NCI-H2081 treated with DMSO at 0.1 percent for 48 hours (cell line): ENCODE results near the gene ALAD.

Experiments
- DNase-seq: peaks from one replicate; lab custom pipeline; 2025; lab: John Stamatoyannopoulos, UW

The ALAD gene

DNA sequence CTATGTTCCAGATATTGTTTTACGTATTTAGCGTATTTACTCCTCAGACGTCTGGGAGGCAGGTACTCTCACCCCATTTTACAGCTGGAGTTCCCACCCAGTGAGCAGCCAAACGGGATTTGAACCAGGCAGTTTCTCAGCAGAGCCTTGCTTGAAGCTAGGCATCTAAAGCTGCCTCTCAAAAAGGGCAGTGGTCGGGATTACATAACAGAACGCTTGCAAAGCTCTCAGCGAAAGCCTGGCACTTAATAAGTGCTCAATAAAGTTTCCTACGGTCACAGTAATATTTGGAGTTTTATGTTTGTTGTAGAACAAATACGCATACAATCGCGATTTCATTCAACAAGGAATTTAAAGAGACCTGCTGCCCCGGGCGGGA is 52.0 kb downstream of the ALAD start:
- no peak for DNase-seq

- DNase-seq = no peak
Observed at GRCh38 chr9:113348437-113348836, 52.6 kb downstream of the ALAD start.

- DNase-seq = no peak
Observed at GRCh38 chr9:113345671-113346070, 55.4 kb downstream of the ALAD start.

- no peak for DNase-seq
Observed at GRCh38 chr9:113345190-113345589, 55.9 kb downstream of the ALAD start.

DNA sequence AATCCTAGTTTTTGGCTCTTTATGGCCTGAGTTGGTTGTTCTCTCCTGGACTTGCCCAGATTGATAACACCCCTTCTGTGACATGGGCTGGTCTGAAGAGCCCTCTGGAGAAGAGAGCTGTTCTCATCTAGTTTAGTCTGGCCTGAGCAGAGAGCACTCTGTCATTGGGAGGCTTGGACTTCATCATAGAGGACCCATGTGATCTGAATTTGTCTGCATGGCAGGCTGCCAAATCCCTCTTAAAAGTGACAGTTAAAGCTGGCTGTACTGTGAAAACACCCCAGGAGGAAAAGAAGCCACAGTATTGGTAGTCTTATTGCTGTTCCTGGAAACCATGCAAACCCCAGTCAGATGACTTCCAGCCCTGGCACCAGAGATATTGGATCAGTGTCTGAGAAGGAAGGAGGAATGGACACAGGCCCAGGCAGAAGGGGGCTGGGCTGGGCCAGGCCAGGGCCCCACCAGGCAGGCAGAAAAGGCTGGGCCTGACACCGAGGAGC is 57.3 kb downstream of the ALAD start:
- no peak for DNase-seq

DNA sequence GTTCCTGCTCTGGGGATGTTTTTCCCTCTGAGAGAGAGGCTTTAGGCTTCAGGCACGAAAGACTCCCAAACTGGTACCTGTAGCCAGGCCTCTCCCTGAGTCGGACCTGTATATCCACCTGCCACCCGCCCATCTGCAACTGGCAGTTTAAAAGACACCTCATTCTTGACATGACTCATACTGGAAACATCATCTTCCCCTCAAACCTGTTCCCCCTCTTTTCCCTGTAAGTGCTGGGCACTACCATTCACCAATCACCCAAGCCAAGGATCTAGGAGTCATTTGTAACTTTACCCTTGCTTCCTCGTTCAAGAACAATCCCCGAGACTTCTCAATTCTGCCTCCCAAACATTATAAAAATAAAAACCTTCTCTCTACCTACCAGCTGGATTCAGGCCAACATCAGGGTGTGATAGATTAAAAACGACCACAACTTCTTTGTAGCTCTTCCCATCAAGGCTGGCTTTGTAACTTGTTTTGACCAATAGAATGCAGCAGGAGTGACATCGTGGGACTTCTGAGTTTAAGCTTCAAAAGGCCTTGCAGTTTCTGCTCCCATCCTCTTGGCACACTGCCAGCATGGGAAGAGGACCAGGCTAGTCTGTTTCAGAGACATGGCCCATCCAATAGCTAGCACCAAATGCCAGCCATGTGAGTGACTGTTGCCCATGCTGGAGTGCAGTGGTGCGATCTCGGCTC is 59.2 kb downstream of the ALAD start:
- DNase-seq = no peak

DNA sequence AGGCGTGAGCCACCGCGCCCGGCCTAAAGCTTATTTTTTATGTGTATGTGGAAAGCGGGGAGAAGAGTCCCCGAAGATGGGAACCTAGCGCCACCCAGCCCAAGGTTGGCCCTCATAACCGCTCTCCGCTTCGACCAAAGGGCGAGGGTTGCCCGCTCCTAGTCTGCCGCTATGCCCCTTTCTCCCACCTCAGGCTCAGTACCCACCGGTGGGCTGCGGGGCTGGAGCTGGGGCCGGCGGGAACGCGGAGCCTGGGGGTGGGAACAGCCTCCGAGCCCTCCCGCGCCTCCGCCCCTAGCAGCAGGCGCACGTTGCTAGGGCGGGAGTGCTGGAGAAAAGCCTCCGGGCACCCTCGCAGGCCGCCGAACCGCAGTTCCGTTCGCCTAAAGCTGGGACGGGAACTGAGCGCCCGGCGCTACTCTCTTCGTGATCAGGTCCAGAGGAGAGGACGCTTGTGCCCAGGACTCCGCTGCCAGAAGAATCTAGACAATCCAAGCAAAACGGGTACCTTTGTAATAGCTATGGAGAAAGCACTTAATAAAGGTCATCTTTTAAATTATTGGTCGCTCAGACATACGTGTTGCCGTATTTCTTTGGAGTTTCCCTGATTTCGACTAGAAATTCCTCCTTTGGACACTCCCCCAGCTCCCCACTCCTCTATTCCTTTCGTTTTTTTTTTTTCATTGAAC is 60.9 kb downstream of the ALAD start, which contains the start of gene WDR31:
Gene WDR31, minus strand, starts transcription at position 265 of the 689 bp plus-strand sequence. CDS start 8,253 bp downstream, outside the sequence.
- DNase-seq = peak; percentile 25

- no peak for DNase-seq
Observed at GRCh38 chr9:113337714-113338113, 63.4 kb downstream of the ALAD start.
